Measurements from ENCODE around the gene IYD.

The IYD gene

GRCh38 chr6:150435360-150435759 is 66.5 kb downstream of the IYD start:
- Histone ChIP-seq H3K4me3 (ENCODE audit: low read depth, low read length) (no peak overlapping the region), H3K27me3 (no peaks in the 10 kb centered on the region), H3K9me3 (no peaks in the 10 kb centered on the region), H3K4me1 (no peaks in the 10 kb centered on the region), H3K36me3 (no peaks in the 10 kb centered on the region)
- TF ChIP-seq CTCF (IDR thresholded peaks at IDR 0.05; ENCODE audit: low read depth, low read length), result no peak
- DNase-seq, result no peak

GRCh38 chr6:150435832-150436231 is 67.0 kb downstream of the IYD start:
- no peaks in the 10 kb centered on the region for H3K9me3 ChIP-seq
- no peak for TF ChIP-seq CTCF (IDR thresholded peaks at IDR 0.05; ENCODE audit: low read depth, low read length)
- no peaks in the 10 kb centered on the region for H3K36me3 ChIP-seq
- H3K4me3 ChIP-seq (ENCODE audit: low read depth, low read length), result no peak overlapping the region
- DNase-seq, result no peak
- no peaks in the 10 kb centered on the region for H3K4me1 ChIP-seq
- H3K27me3 ChIP-seq, result no peaks in the 10 kb centered on the region

- H3K27me3 ChIP-seq, result no peaks in the 10 kb centered on the region
- H3K4me1 ChIP-seq, result no peaks in the 10 kb centered on the region
- no peaks in the 10 kb centered on the region for H3K36me3 ChIP-seq
- DNase-seq, result no peak
- TF ChIP-seq CTCF (IDR thresholded peaks at IDR 0.05; ENCODE audit: low read depth, low read length), result no peak
- H3K4me3 ChIP-seq (ENCODE audit: low read depth, low read length), result no peak overlapping the region
- H3K9me3 ChIP-seq, result no peaks in the 10 kb centered on the region
These were observed 70.6 kb downstream of the IYD start for GRCh38 chr6:150439373-150439772.

- no peaks in the 10 kb centered on the region for H3K36me3 ChIP-seq
- no peak for TF ChIP-seq CTCF (IDR thresholded peaks at IDR 0.05; ENCODE audit: low read depth, low read length)
- no peak overlapping the region for H3K4me3 ChIP-seq (ENCODE audit: low read depth, low read length)
- H3K27me3 ChIP-seq, result no peaks in the 10 kb centered on the region
- no peak for DNase-seq
- no peaks in the 10 kb centered on the region for H3K4me1 ChIP-seq
- no peaks in the 10 kb centered on the region for H3K9me3 ChIP-seq
These were observed 74.8 kb downstream of the IYD start for GRCh38 chr6:150443621-150444020.

- H3K27me3 ChIP-seq, result no peaks in the 10 kb centered on the region
- DNase-seq, result no peak
These were observed 75.5 kb downstream of the IYD start for GRCh38 chr6:150444308-150444707.

GRCh38 chr6:150445486-150445885 is 76.7 kb downstream of the IYD start:
- DNase-seq, result no peak
- Histone ChIP-seq H3K27me3 (no peaks in the 10 kb centered on the region), H3K36me3 (no peaks in the 10 kb centered on the region), H3K4me3 (ENCODE audit: low read depth, low read length) (no peak overlapping the region), H3K9me3 (no peaks in the 10 kb centered on the region), H3K4me1 (no peaks in the 10 kb centered on the region)
- no peak for TF ChIP-seq CTCF (IDR thresholded peaks at IDR 0.05; ENCODE audit: low read depth, low read length)

More at GRCh38 chr6:150444308-150444707, 75.5 kb downstream of the IYD start:
- no peaks in the 10 kb centered on the region for H3K4me1 ChIP-seq
- H3K36me3 ChIP-seq, result no peaks in the 10 kb centered on the region
- H3K9me3 ChIP-seq, result no peaks in the 10 kb centered on the region
- H3K4me3 ChIP-seq (ENCODE audit: low read depth, low read length), result no peak overlapping the region
- TF ChIP-seq CTCF (IDR thresholded peaks at IDR 0.05; ENCODE audit: low read depth, low read length), result no peak
